ENCODE data around the gene DUSP9.

Gene DUSP9

DNA sequence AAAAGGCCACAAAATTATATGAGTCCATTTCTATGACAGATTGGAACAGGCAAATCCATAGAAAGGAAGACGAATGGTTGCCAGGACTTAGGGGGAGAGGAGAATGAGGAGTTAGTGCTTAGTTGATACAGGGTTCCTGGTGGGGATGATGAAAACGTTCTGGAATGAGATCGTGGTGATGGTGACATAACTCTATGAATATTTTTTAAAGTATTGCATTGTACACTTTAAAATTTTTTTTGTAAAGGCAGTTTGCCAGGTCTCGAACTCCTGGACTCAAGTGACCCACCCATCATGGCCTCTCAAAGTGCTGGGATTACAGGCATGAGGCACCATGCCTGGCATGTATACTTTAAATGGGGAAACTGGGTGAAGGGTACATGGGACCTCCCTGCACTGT is 38.2 kb upstream of the DUSP9 start:
- Histone ChIP-seq H3K4me1 (ENCODE audit: control insufficient read depth, insufficient read depth, low read length) (peaks cover 3% of the 10 kb centered on the region), H3K27me3 (ENCODE audit: control insufficient read depth, insufficient read depth, low read length) (peaks cover 2% of the 10 kb centered on the region), H3K27ac (ENCODE audit: low read depth, low read length) (no peak overlapping the region), H3K4me3 (ENCODE audit: low read length) (no peak overlapping the region), H3K9ac (ENCODE audit: low read length) (no peak overlapping the region), H3K36me3 (ENCODE audit: control insufficient read depth, insufficient read depth, low read length) (no peaks in the 10 kb centered on the region)

DNA sequence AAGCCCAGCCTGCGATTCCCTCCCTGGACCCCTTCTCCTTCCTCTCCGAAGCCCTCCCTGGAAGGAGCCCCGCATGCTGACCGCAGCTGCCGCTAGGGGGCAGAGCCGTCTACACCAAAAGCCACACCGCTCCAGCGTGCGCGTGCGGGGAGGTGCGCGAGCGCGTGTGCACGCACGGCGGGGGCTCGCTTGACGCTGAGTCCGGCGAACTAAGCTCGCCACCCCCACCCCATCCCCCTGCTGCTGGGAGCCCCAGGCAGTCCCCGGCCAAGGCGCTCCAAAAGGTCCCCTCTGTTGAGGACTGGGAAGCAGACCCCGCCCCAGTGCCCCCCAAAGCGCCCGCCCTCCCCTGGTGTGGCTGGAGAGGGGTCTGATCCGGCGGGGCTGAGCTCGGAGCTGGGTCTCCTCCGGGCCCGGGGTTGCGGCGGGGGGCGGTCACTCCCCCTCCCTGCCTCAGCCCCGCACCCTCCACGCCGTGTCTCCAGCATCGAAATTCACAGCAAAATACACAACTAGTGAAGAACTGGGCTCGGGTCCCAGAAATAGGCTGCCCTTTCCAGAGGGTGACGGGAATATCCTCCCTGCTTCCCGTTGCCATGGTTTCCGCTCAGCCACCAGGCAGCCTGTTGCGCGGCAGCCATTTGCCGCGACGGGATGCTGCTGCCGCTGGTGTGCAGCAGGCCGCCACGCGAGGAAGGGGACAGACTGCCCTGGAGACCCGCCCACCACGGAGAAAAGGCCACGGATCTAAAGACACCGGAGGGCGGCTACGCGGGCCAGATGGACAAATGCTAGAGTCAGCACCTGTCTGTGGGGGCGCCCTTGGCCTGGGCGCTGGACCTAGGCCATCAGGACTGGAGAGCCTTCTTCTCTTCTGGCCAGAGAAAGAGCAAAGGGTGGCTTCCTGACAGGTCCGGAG is 36.8 kb upstream of the DUSP9 start:
- H3K9ac ChIP-seq (ENCODE audit: low read length) = no peak overlapping the region
- peaks cover 2% of the 10 kb centered on the region for H3K27me3 ChIP-seq (ENCODE audit: control insufficient read depth, insufficient read depth, low read length)
- peak overlapping the region; percentile 55 for H3K4me3 ChIP-seq (ENCODE audit: low read length)
- no peaks in the 10 kb centered on the region for H3K36me3 ChIP-seq (ENCODE audit: control insufficient read depth, insufficient read depth, low read length)
- H3K27ac ChIP-seq (ENCODE audit: low read depth, low read length) = no peak overlapping the region
- peaks cover 3% of the 10 kb centered on the region for H3K4me1 ChIP-seq (ENCODE audit: control insufficient read depth, insufficient read depth, low read length)

DNA sequence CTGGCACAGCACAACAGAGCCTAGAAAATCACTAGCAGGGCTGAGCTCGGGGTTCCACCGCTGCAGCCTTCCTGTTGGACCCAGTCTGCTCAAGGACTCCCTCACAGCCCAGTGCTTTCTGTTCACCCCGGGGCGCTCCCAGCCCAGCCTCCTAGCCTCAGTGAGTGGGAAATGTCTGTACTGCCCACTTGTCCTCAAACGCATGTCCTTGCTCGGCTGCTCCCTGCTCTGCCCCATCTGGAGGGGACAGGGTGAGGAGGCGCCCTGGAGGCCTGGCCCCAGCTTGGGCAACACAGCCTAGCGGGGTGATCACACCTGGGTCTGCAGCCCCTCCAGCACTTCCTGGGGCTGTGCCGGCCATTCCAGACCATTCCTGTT is 36.2 kb upstream of the DUSP9 start:
- H3K4me1 ChIP-seq (ENCODE audit: control insufficient read depth, insufficient read depth, low read length) = peaks cover 3% of the 10 kb centered on the region
- no peak overlapping the region for H3K9ac ChIP-seq (ENCODE audit: low read length)
- H3K27ac ChIP-seq (ENCODE audit: low read depth, low read length) = no peak overlapping the region
- H3K36me3 ChIP-seq (ENCODE audit: control insufficient read depth, insufficient read depth, low read length) = no peaks in the 10 kb centered on the region
- H3K4me3 ChIP-seq (ENCODE audit: low read length) = no peak overlapping the region
- H3K27me3 ChIP-seq (ENCODE audit: control insufficient read depth, insufficient read depth, low read length) = peaks cover 2% of the 10 kb centered on the region

DNA sequence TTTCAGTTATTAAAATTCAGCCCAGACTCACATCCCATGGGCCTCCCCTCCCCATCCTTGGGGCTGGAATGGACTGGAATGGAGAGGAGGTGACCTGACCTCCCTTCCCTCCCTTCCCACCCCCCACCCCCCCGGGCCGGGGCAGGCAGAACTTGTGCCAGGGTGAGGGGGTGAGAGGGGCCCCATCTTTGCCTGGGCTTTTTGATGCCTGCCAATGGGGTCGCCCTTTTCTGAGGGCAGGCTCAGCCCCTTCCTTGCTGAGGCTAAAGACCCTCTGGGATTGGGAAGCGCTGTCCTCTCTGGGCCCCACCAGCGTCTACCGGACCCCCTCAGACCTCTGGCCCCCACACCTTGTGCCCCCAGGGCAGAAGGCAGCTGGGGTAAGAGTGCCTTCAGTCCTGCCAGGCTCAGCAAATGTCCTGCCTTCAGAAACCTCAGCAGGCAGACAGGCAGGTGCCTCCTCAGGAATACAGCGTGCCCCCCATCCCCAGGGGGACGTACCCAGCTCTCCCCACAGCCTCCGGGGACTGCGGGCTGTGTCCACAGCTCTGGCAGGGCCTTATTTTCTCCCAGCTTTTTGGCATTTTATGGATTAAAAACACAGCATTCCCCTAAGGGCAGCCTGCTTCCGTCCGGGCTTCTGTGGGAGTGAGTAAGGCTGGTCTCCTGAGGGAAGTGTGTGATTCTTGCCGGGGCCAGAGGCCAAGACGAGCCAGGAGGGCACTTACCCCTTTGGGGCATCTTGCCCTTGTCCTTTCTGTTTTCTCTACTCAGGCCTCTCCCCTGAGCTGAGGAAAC is 35.5 kb upstream of the DUSP9 start:
- H3K9ac ChIP-seq (ENCODE audit: low read length) = no peak overlapping the region
- H3K27me3 ChIP-seq (ENCODE audit: control insufficient read depth, insufficient read depth, low read length) = peaks cover 2% of the 10 kb centered on the region

DNA sequence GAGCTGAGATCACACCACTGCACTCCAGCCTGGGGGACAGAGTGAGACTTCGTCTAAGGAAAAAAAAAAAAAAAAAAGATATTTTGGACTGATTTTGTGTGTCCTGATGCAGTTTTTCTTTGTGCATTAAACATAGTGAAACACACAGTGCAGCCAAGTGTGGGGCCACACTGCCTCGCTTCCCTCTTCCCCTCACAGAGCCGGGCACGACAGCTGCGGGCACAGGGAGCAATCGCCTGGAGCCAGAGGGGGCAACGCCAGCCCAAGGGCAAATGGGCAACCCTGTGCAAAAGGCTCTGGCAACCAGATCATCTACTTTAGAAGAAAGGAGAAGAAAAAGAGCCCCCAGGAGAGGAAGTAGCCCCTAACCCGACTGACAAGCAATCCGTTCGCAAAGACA is 34.6 kb upstream of the DUSP9 start:
- H3K27ac ChIP-seq (ENCODE audit: low read depth, low read length) = no peak overlapping the region
- H3K27me3 ChIP-seq (ENCODE audit: control insufficient read depth, insufficient read depth, low read length) = peaks cover 2% of the 10 kb centered on the region
- H3K4me1 ChIP-seq (ENCODE audit: control insufficient read depth, insufficient read depth, low read length) = peaks cover 3% of the 10 kb centered on the region
- H3K36me3 ChIP-seq (ENCODE audit: control insufficient read depth, insufficient read depth, low read length) = no peaks in the 10 kb centered on the region
- no peak overlapping the region for H3K9ac ChIP-seq (ENCODE audit: low read length)
- H3K4me3 ChIP-seq (ENCODE audit: low read length) = no peak overlapping the region

More for the DNA sequence above, 35.5 kb upstream of the DUSP9 start:
- no peaks in the 10 kb centered on the region for H3K36me3 ChIP-seq (ENCODE audit: control insufficient read depth, insufficient read depth, low read length)
- no peak overlapping the region for H3K27ac ChIP-seq (ENCODE audit: low read depth, low read length)
- no peak overlapping the region for H3K4me3 ChIP-seq (ENCODE audit: low read length)
- H3K4me1 ChIP-seq (ENCODE audit: control insufficient read depth, insufficient read depth, low read length) = peaks cover 3% of the 10 kb centered on the region

DNA sequence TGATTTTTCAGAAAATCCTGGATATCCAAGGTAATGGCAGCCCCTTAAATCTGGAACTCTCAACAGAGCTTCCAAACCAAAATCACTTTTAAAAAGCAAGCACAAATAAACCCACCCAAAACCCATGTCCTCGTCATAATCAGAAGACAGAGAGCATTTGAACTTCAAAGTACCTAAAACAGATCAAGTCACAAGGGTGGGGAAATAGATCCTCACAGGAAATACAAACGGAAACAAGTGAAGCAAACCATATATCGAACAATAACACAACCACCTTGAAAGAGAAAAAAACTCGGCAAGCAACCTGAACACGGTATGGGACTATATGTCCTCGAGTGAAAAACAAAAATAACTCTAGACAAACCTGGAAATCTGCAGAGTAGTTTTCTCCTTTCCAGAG is 32.2 kb upstream of the DUSP9 start:
- peaks cover 3% of the 10 kb centered on the region for H3K4me1 ChIP-seq (ENCODE audit: control insufficient read depth, insufficient read depth, low read length)
- peaks cover 2% of the 10 kb centered on the region for H3K27me3 ChIP-seq (ENCODE audit: control insufficient read depth, insufficient read depth, low read length)
- no peak overlapping the region for H3K9ac ChIP-seq (ENCODE audit: low read length)
- H3K27ac ChIP-seq (ENCODE audit: low read depth, low read length) = no peak overlapping the region
- H3K4me3 ChIP-seq (ENCODE audit: low read length) = no peak overlapping the region
- H3K36me3 ChIP-seq (ENCODE audit: control insufficient read depth, insufficient read depth, low read length) = no peaks in the 10 kb centered on the region

DNA sequence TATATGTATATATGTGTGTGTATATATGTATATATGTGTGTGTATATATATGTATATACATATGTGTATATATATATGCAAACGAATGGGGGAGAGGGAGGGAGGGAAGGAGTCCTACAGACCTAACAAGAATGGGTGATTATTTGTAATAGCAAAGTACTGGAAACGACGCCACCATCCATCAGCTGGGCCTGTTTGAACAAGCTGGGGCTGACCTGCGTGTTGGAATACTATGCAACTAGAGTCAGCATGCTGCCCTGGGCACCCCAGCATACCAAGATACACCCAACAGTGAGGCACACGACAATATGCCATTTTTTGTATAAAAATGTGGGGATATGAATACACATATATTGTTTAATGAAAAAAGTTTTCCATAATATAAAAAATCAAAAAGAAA is 26.4 kb upstream of the DUSP9 start:
- no peak overlapping the region for H3K9ac ChIP-seq (ENCODE audit: low read length)
- no peak overlapping the region for H3K4me3 ChIP-seq (ENCODE audit: low read length)
- no peaks in the 10 kb centered on the region for H3K4me1 ChIP-seq (ENCODE audit: control insufficient read depth, insufficient read depth, low read length)

DNA sequence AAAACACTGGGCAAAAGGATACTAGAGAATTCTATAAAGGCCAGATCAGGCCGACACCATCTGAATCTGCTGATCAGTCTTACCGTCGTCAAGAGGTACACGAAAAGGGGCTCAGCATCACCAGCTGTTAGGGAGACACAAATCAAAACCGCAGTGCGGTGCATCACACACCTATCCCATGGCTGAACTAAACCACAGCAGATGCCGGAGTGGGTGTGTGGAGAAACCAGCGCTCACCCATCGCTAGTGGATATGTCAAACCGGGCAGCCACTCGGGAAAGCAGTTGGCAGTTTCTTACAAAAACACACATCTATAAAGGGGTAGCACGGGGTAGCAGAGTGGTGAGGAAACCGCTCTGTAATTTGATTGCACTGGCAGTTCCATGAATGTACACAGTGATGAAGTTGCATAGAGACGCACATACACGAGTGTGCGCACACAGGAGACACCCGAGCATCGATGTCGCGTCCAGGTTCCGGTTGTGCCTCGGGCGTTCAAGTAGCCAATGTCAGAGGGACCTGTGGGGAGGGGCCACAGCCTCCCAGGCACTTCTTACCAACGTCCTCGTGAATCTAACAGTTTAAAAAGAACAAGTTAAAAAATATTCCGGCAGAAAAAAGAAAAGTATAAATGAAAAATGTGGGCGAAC is 24.9 kb upstream of the DUSP9 start:
- Histone ChIP-seq H3K27ac (ENCODE audit: low read depth, low read length) (no peak overlapping the region), H3K36me3 (ENCODE audit: control insufficient read depth, insufficient read depth, low read length) (no peaks in the 10 kb centered on the region), H3K9ac (ENCODE audit: low read length) (no peak overlapping the region), H3K4me3 (ENCODE audit: low read length) (no peak overlapping the region), H3K4me1 (ENCODE audit: control insufficient read depth, insufficient read depth, low read length) (no peaks in the 10 kb centered on the region), H3K27me3 (ENCODE audit: control insufficient read depth, insufficient read depth, low read length) (peaks cover 10% of the 10 kb centered on the region)

More for the DNA sequence above, 26.4 kb upstream of the DUSP9 start:
- Histone ChIP-seq H3K27me3 (ENCODE audit: control insufficient read depth, insufficient read depth, low read length) (peaks cover 8% of the 10 kb centered on the region), H3K27ac (ENCODE audit: low read depth, low read length) (no peak overlapping the region), H3K36me3 (ENCODE audit: control insufficient read depth, insufficient read depth, low read length) (no peaks in the 10 kb centered on the region)

DNA sequence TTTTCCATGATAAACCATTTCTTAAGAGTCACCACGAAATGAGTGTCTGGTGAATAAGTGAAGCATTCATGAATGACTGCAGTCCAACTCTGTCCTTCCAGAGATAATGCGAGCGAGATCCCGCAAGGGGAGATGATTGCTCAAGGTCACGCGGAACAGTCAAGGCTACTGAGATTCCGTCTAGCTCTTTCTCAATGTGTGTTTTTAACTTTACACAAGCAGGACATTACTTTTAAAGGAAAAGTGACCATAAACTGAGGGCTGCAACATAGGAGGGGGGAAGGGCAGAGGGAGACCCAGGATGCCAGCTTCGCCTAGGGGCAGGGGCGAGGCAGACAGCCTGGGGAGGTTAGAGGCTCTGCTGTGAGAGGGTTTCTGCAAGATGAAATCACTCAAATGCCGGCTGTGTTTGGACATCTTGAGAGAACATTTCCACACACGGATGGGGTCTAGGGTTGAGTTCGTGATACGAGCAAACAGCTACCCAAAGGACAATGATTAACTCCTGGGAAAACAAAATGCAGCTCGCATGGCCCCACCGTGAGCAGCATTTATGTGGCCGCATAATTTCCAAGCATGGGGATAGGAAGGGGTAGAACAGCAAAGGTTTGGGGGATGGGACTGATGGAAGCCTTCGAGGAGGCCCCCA is 24.2 kb upstream of the DUSP9 start:
- H3K9ac ChIP-seq (ENCODE audit: low read length) = no peak overlapping the region
- H3K36me3 ChIP-seq (ENCODE audit: control insufficient read depth, insufficient read depth, low read length) = no peaks in the 10 kb centered on the region
- H3K27ac ChIP-seq (ENCODE audit: low read depth, low read length) = no peak overlapping the region
- peaks cover 10% of the 10 kb centered on the region for H3K27me3 ChIP-seq (ENCODE audit: control insufficient read depth, insufficient read depth, low read length)
- H3K4me1 ChIP-seq (ENCODE audit: control insufficient read depth, insufficient read depth, low read length) = no peaks in the 10 kb centered on the region
- no peak overlapping the region for H3K4me3 ChIP-seq (ENCODE audit: low read length)

DNA sequence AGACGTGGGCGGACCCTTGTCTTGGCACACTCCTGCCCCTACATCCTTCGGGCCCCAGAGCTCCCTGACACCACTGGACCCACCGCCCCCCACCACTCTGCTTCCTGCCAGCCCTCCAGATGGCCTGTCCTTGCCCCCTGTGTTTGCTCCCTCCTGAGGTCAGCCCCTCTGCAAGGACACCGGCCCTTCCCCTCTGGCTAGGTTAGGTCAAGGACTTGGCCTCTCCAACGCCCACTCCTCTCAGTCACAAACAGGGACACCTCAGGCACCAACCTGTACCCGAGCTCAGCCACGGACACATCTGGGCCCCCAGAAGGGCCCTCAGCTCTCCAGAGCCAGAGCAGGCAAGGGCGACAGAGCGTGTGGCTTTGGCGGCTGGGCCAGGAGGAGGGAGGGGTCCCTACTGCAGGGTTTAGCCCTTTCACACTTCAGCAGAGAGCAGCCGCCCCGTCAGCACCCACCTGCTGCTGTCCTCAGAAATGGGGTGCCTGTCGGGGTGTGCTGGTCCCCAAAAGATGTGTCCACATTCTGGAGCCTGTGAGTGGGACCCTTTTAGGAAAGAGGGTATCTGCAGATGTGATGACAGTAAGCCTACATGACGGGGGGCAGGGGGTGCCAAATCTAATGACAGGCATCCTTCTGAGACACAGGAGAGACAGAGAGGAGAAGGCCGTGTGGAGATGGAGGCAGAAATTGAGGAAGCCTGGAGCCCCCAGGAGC is 23.5 kb upstream of the DUSP9 start:
- peaks cover 10% of the 10 kb centered on the region for H3K27me3 ChIP-seq (ENCODE audit: control insufficient read depth, insufficient read depth, low read length)
- H3K27ac ChIP-seq (ENCODE audit: low read depth, low read length) = no peak overlapping the region
- H3K4me3 ChIP-seq (ENCODE audit: low read length) = no peak overlapping the region
- no peak overlapping the region for H3K9ac ChIP-seq (ENCODE audit: low read length)
- no peaks in the 10 kb centered on the region for H3K4me1 ChIP-seq (ENCODE audit: control insufficient read depth, insufficient read depth, low read length)
- H3K36me3 ChIP-seq (ENCODE audit: control insufficient read depth, insufficient read depth, low read length) = no peaks in the 10 kb centered on the region

DNA sequence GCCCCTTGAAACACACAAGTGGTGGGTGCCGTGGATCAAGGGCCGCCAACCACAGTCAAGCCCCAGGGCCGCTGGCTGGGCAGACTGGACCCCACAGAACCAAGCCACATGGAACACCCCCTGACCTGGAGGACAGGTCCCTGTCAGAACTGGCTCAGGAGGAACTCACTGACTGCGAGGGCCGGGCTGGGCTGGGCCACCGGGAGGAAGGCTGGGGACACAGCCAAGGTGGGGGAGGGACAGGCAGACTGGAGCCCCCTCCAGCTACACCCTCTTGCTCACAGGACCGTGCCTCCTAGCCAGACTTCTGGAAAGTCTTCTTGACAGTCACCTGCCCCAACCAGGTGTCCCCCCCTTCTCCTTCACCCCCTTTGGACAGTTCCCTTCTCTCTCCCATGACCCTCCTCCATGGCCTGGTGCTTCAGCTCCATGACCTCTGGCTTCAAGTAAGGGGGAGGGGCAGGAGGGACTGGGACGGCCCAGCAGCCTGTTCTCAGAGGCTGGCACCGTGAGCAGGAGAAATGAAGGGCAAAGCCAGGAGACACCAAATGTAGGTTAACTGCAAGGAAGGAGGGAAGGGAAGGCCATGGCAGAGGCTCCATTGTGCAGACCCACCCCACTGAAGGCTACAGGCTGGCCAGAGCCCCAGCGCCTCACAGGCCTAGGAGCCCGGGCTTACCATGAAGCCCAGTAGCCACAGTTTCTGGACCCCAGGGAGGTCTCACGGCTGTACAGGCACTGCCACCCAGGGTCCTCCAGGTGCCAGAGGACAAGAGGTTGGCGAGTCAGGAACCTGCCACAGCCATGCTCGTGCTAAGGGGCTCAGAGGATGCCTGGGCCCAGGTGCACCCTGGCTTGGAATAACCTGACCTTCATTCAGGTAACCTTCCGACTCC is 22.6 kb upstream of the DUSP9 start:
- H3K4me1 ChIP-seq (ENCODE audit: control insufficient read depth, insufficient read depth, low read length) = no peaks in the 10 kb centered on the region
- no peak overlapping the region for H3K9ac ChIP-seq (ENCODE audit: low read length)
- H3K27ac ChIP-seq (ENCODE audit: low read depth, low read length) = no peak overlapping the region
- no peaks in the 10 kb centered on the region for H3K36me3 ChIP-seq (ENCODE audit: control insufficient read depth, insufficient read depth, low read length)
- no peak overlapping the region for H3K4me3 ChIP-seq (ENCODE audit: low read length)
- peaks cover 13% of the 10 kb centered on the region for H3K27me3 ChIP-seq (ENCODE audit: control insufficient read depth, insufficient read depth, low read length)

All from rectal smooth muscle tissue (tissue), 1 donor.